Activated CD4-positive, CD25-positive, alpha-beta regulatory T cell treated with anti-CD3 and anti-CD28 coated beads, Interleukin-2, amount 50 U/mL, for 16 hours (primary cell): ENCODE results near the gene SLC24A4.

Experiments
- DNase-seq: peaks from one replicate; pipeline ENCODE4 v3.0.0-alpha.2; 2020; ENCODE audit warnings: low read depth, low spot score

SLC24A4 gene

GRCh38 chr14:92475451-92476187, 152.7 kb downstream of the SLC24A4 start:
- no peak for DNase-seq

DNA sequence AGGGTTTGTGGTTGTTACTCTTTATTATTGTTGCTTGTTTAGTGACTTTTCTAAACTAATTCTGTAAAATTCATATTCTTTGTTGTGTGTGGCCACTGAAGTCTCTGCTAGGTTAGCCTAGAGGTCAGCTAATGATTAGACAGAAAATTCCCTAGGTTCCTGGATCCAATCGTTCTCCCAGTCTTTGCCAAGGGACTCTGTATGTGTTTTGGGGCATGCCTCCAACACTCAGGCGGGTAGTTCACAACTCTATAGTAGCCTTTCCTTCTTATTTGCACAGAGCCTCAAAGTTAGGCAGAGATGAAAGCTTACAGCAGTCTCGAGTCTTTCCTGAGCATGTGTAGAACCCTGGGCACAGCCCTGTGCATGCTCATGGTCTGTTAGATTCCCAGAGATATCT, 157.9 kb downstream of the SLC24A4 start:
- no peak for DNase-seq

- no peak for DNase-seq
Measured at GRCh38 chr14:92481386-92481785, 158.4 kb downstream of the SLC24A4 start.

GRCh38 chr14:92481811-92482555, 159.0 kb downstream of the SLC24A4 start:
- no peak for DNase-seq

DNA sequence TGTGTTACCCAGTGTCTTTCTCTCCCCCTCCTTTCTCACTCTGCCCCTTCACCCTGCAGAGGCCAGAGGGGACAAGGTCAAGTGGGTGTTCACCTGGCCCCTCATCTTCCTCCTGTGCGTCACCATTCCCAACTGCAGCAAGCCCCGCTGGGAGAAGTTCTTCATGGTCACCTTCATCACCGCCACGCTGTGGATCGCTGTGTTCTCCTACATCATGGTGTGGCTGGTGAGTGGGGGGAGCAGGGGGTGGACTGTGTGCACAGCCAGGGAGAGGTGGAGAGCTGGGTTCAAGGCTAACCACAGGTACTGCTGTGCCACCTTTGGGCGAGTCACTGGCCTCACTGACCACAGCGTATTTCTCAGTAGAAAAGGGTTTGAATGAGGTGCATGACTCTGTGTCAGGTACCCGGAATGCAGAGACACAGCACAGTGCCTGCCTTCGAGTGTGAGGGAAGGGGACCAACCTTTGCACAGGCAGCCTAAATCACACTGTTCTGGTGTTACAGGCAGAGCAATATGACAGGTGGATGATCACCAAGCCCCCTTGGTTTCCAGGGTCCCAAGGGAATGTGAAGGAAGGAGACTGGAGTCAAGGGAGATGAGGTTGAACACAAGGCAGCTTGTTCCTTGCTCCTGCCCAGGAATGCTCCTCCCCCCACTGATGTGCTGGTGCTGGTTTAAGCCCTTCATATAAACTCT, 159.8 kb downstream of the SLC24A4 start:
- no peak for DNase-seq

GRCh38 chr14:92484132-92484823, 161.3 kb downstream of the SLC24A4 start:
- no peak for DNase-seq

DNA sequence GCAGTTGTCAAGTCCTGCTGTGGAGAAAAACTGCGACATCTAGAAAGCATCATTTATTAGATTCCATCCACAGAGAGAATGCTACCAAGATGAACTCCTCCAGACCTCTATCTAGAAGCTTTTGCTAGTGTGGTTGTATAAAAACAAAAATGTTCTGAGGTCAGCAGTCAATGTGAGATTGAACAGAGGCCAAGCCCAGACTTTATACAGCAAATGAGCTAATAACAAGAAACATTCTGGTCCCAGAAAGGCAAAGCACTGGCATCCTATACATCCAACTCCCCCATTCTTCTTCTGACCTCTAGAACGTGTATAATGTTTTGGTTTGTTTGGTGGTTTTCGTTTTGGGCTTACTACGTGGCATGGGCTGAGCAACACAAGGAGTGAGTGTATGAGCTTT, 163.9 kb downstream of the SLC24A4 start:
- no peak for DNase-seq

- DNase-seq: no peak
Measured at GRCh38 chr14:92487513-92488133, 164.7 kb downstream of the SLC24A4 start.

DNA sequence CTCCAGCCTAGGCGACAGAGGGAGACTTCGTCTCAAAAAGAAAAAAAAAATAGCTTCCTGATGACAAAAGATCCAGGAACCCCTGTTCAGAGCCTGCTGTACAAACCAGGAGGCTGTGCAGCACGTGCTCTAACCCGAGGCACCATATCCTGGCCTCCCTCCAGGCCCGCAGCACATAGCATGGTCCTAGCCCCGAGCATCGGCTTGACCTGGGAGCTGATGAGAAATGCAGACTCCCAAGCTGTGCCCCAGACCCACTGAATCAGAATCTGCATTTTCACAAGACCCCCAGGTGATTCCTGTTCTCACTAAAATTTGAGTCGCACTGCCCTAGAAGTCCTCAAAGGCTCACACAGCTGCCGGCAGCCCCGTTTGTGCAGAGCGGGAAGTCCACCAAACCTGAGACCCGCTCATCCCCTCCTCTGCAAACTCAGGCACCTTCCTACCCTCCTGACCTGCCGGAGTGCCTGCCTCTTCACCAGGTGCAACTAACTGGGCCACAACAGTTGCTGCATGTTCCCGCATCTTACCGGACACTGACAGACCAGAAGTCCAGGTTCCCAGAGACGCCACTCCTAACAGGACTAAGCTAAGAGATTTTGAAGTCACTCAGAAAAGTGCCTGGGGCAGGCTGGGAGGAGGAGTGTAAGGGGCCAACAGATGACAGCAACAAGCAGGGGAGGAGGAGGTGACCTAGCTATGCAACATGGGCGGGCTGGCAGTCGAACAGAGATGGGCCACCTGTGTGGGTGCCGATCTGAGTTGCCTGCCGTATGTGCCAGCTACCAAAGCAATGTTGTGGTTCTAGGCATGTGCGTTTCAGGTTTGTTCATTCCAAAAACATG, 166.7 kb downstream of the SLC24A4 start:
- no peak for DNase-seq

DNA sequence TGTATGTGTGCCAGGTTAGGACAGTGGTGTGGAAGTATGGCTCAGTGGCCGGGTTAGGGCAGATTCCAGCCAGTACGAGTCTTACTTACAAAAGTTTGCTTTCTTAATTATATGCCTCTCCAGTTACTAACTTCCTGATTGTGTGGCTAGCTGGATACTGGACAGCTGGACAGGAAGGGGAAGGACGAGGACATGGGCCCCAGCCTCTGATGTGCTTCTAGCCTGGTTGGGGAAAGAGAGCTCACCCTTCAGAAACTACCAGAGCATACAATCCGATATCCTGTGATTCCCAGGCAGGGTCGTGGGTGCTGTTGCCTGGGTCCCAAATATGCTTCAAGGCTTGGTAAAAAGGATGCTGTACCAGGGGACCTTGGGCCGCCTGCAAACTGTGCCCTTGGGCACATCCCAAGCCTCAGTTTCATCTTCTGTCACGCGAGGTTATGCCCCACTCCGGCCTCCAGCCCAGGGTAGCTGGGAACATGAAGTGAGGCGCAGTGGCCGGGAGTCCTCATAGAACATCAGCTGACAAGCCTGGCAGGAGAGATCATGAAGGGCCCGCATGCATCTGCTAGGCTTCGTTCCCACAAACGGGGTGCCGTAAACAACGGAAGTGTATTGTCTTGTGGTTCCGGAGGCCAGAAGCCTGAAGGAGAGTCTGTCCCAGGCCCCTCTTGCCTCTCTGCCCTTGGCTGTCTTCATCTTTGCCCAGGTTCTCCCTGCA, 167.4 kb downstream of the SLC24A4 start:
- DNase-seq: no peak

DNA sequence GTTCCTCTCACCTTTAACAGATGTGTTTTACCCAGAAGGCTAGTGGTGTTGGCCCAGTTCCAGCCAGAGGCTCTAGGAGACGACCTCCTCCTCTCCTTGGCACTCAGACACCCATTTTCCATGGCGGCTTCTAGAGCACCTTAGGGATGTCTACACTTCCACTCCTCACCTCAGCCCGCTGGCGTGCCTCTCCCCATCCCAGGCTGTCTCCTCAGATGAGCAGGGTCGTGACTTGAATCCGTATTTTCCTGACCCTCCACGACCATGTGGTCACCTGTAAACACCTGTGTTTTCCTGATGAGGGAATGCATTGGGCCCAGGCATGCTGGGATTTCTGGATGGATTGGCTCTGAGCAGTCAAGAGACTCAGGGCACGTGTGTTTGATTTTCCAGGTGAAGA, 168.8 kb downstream of the SLC24A4 start:
- DNase-seq: no peak

- no peak for DNase-seq
Measured at GRCh38 chr14:92492258-92492657, 169.3 kb downstream of the SLC24A4 start.

DNA sequence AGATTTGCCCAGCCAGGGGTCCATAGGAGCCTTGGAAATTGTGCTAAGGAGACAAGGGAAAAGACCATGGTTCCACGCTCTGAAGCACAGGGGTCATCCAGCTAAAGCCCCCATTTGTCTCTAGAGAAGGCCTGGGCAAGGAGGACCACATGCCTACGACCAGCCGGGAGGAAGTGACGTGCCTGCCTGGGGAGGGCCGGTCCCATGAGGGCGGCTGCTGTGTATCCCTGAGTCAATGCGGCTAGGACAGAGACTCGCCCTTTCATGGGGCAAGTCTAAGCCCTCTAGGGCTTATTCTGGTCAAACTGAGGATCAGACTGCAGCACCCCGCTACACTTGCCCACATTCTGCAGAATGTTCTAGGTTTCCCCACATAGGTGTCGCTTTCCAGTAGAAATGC, 170.1 kb downstream of the SLC24A4 start:
- DNase-seq: no peak

GRCh38 chr14:92493492-92493891, 170.5 kb downstream of the SLC24A4 start:
- no peak for DNase-seq

GRCh38 chr14:92494512-92494911, 171.5 kb downstream of the SLC24A4 start:
- DNase-seq: no peak

DNA sequence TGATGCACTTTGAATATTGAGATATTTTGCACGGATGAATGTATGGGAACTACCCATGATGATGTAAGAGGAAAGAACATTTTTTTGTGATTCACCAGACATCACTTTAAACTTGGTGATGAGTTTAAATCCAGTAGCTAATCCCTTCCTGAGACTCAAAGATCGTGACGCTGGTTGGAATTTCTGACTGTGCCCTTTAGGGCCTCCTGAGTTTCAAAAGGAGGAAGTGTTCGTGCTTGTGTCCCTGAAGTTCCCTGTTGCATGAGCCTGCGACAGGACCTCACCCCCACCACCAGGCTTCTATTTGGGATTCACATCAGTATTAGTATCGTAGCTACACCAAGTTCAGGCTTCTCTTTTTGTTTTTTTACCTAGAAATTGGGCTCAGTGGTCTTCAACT, 172.1 kb downstream of the SLC24A4 start:
- DNase-seq: no peak

- DNase-seq: no peak
Measured at GRCh38 chr14:92496191-92496857, 173.4 kb downstream of the SLC24A4 start.

DNA sequence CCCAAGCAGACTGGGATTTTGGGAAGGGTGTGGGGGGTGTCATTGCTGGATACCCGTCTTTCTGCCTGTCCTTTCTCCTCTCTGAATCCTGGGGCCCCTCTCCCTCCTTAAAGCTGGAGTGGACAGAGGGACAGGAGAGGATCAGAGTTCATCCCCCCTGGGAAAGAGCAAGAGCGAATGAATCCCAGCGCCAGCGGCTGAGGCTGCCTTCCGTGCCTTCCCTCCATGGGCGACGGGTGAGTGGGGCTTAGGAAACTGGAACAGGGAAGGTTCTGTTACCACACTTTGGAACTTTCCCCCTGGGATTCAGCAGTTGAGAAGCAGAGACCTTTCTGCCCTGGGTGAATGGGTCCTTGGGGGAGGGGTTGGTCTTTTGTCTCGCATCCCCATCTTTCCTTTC, 174.4 kb downstream of the SLC24A4 start:
- no peak for DNase-seq

DNA sequence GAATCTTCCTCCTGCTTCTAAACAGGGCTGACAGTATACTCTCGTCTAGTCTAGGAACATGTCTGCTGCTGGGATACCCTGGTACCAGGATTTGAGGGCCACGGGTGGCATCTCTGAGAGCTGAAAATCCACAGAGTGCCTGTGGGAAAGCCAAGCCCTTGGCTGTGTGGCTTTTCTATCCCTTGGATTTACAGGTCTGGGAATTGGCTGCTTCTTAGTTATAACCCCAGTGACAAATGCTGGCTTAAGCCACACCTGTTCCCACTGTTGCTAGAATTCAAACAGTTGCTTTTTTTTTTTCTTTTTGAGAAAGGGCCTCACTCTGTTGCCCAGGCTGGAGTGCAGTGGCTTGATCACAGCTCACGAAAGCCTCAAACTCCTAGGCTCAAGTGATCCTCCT, 176.3 kb downstream of the SLC24A4 start:
- DNase-seq: no peak
